ENCODE data around the gene PIGW. TPM values are rescaled to one million over a fixed set of nuclear protein-coding genes. Genes with fewer than 3 reads are reported as not detected.

PIGW gene
- total and polyA plus RNA-seq, 10 of the 15 experiments (the other 5 are each of a cell fraction or from before 2014, with no cell fraction given) = 6.0 to 31.5 (median 13.8) TPM

- no peak; the same call in 1 of the 2 replicates for TF ChIP-seq MXI1 (IDR thresholded peaks at IDR 0.05; ENCODE audit: low read depth, low read length)
- no peak for TF ChIP-seq SMARCA5 (IDR thresholded peaks at IDR 0.05)
- TF ChIP-seq PAX5 (IDR thresholded peaks at IDR 0.05; ENCODE audit: borderline replicate concordance, low read depth, low read length) = no peak
- TF ChIP-seq RFX5 (IDR thresholded peaks at IDR 0.05; ENCODE audit: low read depth, low read length) = no peak
- no peak for TF ChIP-seq TARDBP (IDR thresholded peaks at IDR 0.05; ENCODE audit: borderline replicate concordance)
- TF ChIP-seq MTA2 (IDR thresholded peaks at IDR 0.05; ENCODE audit: low read depth) = no peak
Observed at GRCh38 chr17:36546418-36547093, 11.8 kb downstream of the PIGW start (continued).

DNA sequence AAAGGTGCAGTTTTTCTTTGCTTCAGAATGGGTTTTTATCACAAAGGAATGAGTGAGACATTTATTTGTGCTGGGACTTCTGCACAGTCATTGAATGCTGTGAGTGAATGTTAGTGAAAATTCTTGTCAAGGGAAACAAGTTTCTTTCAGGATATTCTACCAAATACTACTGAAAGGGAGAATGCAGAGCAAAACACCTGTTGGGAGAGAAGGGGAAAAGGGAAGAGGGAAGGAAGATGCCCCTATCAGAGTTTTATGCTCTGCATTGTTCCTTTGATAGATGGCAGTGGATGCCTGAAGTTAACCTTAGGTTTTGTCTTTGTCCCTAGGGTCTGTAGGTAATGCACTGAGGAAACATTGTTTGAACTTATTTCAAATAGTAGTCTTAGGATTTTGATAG lies 13.0 kb downstream of the PIGW start:
- SMC1A ChIA-PET (ENCODE audit: uncharacterized antibody, unreplicated experiment) = interaction anchor here (1.6 kb wide), 1 partner anchor 18 kb away, joined by 3 read pairs; no protein-coding TSS in a partner anchor
- CTCF ChIA-PET = interaction anchor here (4.6 kb wide), 1 partner anchor 55 kb away, joined by 34 read pairs; the partner anchor contains the start of gene MRM1
- no peaks in the 10 kb centered on the region; a peak in 1 of 4 replicates for H3K36me3 ChIP-seq (ENCODE audit: control insufficient read depth in 2 of 2, insufficient read depth in 2 of 2, low read length in 1 of 2)
- no peaks in the 10 kb centered on the region for H3K27me3 ChIP-seq (replicated peaks in 1 of 2; ENCODE audit: control insufficient read depth in 2 of 2, insufficient read depth in 2 of 2, low read length in 1 of 2)
- DNase-seq (ENCODE audit: low read depth, low spot score) = no peak
- TF ChIP-seq CTCF (IDR thresholded peaks at IDR 0.05 in 2 of 3, conservative IDR thresholded peaks at IDR 0.05 in 1 of 3; ENCODE audit: control insufficient read depth in 2 of 3, extremely low read depth in 1 of 3, insufficient read depth in 1 of 3, low read depth in 3 of 3, low read length in 3 of 3) (no peak), HDGF (IDR thresholded peaks at IDR 0.05) (no peak), POLR2AphosphoS2 (IDR thresholded peaks at IDR 0.05; ENCODE audit: low read depth, low read length) (no peak), RUNX3 (IDR thresholded peaks at IDR 0.05; ENCODE audit: low read length) (no peak), MTA3 (IDR thresholded peaks at IDR 0.05; ENCODE audit: borderline replicate concordance, low read length) (no peak), JUNB (IDR thresholded peaks at IDR 0.05) (no peak), MYB (IDR thresholded peaks at IDR 0.05; ENCODE audit: borderline replicate concordance, low read depth, low read length) (no peak), RELA (IDR thresholded peaks at IDR 0.05; ENCODE audit: borderline replicate concordance, partially characterized antibody) (no peak), HDAC2 (IDR thresholded peaks at IDR 0.05) (no peak), EP300 (IDR thresholded peaks at IDR 0.05; ENCODE audit: borderline replicate concordance in 1 of 2, control insufficient read depth in 1 of 2, low read depth in 2 of 2, low read length in 2 of 2) (no peak), CEBPZ (IDR thresholded peaks at IDR 0.05; ENCODE audit: low read depth, low read length) (no peak), IKZF2 (IDR thresholded peaks at IDR 0.05) (no peak)
- no peak overlapping the region; the same call in 1 of the 2 replicates for H3K4me3 ChIP-seq
- in situ Hi-C loops (cut with MboI) = no loop called here
- BruUV-seq (replicated peaks) = no TSS peak
- intact Hi-C loops (cut with micrococcal nuclease; ENCODE audit: unreplicated experiment) = loop anchor here (5.0 kb wide), 1 partner anchor 55 kb away; the partner anchor contains the start of gene MRM1
- FAIRE-seq = no peak
- no peak overlapping the region for H3K27ac ChIP-seq (ENCODE audit: control insufficient read depth, insufficient read depth)
- no peak overlapping the region for H2AFZ ChIP-seq (ENCODE audit: control insufficient read depth, low read depth, low read length)
- H3K9me3 ChIP-seq (replicated peaks; ENCODE audit: control insufficient read depth, insufficient read depth, low read length) = no peaks in the 10 kb centered on the region
- H3K9ac ChIP-seq (ENCODE audit: control insufficient read depth, insufficient read depth, low read length) = no peak overlapping the region
- H4K20me1 ChIP-seq (ENCODE audit: control insufficient read depth, insufficient read depth) = no peaks in the 10 kb centered on the region; the same call in 1 of the 2 replicates
- POLR2A ChIA-PET = interaction anchor here (0.6 to 4.9 kb wide), 4 partner anchors 11 to 54 kb away, joined by 3 to 28 read pairs (median 4); partner anchors contain the start of gene MRM1
- ATAC-seq = no peak
- peaks cover 16% of the 10 kb centered on the region; the same call in 1 of the 2 replicates for H3K4me1 ChIP-seq (ENCODE audit: control insufficient read depth, insufficient read depth, low read length)
- peaks cover 62% of the 10 kb centered on the region for H3K79me2 ChIP-seq (ENCODE audit: control insufficient read depth, insufficient read depth, low read length)
- RAD21 ChIA-PET (ENCODE audit: unreplicated experiment) = no interaction called here
- peak overlapping the region; percentile 39; the same call in 1 of the 2 replicates for H3K4me2 ChIP-seq (ENCODE audit: control insufficient read depth, insufficient read depth)
